ENCODE data around the gene NFS1.

- TF ChIP-seq CTCF (IDR thresholded peaks at IDR 0.05; ENCODE audit: insufficient read depth, low read length, poor library complexity, severe bottlenecking): no peak
- TF ChIP-seq EZH2phosphoT487 (conservative IDR thresholded peaks at IDR 0.05; ENCODE audit: low read length): no peak
Measured at GRCh38 chr20:35640724-35641123, 58.4 kb downstream of the NFS1 start.
